Measurements from ENCODE around the gene AP2A2.

The AP2A2 gene

DNA sequence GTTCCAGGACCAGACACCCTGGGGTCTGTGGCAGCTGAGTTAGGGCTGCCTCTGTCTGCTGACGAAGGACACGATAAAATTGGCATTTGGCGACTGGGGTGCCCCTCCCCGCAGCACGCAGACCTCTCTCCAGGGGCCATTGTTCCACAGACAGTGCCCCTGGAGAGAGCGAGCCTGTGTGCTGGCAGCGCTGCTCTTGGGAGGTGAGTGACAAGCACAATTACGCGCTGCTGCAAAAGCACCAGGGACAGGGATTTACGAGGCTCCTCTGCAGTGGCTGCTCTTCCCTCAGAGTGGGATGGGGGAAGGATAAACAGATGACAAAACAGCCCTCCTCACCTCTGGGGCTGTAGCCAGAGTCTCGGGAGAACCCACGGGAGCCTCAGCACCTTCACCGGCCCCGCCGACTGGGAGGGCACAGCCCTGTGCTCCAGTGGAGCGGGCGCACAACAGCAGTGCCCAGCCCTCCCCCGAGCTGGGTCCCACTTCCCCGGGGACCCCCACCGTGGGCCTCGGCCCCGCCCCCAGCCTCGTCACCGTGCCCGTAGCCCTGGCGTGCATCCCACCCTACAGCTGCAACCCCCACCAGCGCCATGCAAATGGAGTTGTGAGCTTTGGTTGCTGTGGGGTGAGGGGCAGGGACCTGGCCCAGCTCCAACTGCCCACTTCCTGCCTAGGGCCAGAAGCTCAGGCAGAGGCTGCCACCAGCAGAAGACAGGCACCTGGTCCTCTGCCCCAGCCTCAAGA is 34.7 kb upstream of the AP2A2 start:
- no peak overlapping the region for H3K27ac Mint-ChIP-seq (ENCODE audit: low read depth)
- H3K27me3 Mint-ChIP-seq: no peaks in the 10 kb centered on the region
- no peak overlapping the region for H3K4me3 Mint-ChIP-seq
- ATAC-seq (replicated peaks; ENCODE audit: extremely low read depth, poor library complexity, severe bottlenecking) (no peak), DNase-seq (ENCODE audit: low spot score in 2 of 2) (no peak)
- H3K4me1 Mint-ChIP-seq: peaks cover 13% of the 10 kb centered on the region
- peaks cover 5% of the 10 kb centered on the region for H3K36me3 Mint-ChIP-seq (ENCODE audit: insufficient read depth)
- H3K9me3 Mint-ChIP-seq: no peaks in the 10 kb centered on the region

DNA sequence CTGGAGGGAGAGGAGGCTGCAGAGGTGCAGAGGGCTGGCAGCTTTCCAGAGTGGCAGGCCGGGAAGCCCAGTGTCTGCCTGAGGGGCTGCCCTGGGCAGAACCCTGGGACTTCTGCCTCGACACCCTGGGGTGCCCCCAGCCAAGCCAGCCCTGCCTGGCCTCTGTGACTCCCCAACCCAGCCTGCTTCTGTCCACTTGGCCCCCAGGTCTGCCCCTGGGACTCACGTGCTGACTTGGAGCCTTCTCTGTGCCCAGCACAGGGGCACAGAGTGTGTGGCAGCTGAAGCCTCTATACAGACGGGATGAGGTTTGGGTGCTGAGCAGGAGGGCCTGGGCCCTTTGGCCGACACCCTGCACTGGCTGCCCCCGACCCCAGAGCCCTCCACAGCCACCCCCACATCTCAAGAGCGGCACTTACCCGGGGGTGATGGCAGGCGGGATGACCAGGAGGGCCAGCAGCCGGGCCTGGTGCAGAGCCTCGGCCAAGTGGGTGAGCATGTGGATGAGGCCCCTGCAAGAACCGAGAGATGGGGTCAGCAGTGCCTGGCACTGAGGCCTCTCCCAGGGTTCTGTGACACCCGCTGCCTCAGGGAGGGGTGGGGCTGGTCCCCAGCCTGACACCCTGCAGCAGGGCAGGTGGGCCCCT is 32.5 kb upstream of the AP2A2 start:
- Mint-ChIP-seq H3K27me3 (no peaks in the 10 kb centered on the region), H3K9me3 (no peaks in the 10 kb centered on the region), H3K4me1 (peaks cover 6% of the 10 kb centered on the region), H3K27ac (ENCODE audit: low read depth) (no peak overlapping the region), H3K36me3 (ENCODE audit: insufficient read depth) (peaks cover 3% of the 10 kb centered on the region), H3K4me3 (no peak overlapping the region)
- ATAC-seq (replicated peaks; ENCODE audit: extremely low read depth, poor library complexity, severe bottlenecking) (no peak), DNase-seq (ENCODE audit: low spot score in 2 of 2) (no peak)

- Mint-ChIP-seq H3K27me3 (no peaks in the 10 kb centered on the region), H3K27ac (ENCODE audit: low read depth) (no peak overlapping the region), H3K36me3 (ENCODE audit: insufficient read depth) (peaks cover 3% of the 10 kb centered on the region), H3K9me3 (no peaks in the 10 kb centered on the region), H3K4me3 (no peak overlapping the region), H3K4me1 (no peaks in the 10 kb centered on the region)
- no peak for DNase-seq (ENCODE audit: low spot score in 2 of 2)
- ATAC-seq (replicated peaks; ENCODE audit: extremely low read depth, poor library complexity, severe bottlenecking): no peak
Measured at GRCh38 chr11:894575-895201, 31.0 kb upstream of the AP2A2 start.

GRCh38 chr11:895331-896110 is 30.1 kb upstream of the AP2A2 start:
- Mint-ChIP-seq H3K9me3 (no peaks in the 10 kb centered on the region), H3K27ac (ENCODE audit: low read depth) (no peak overlapping the region), H3K4me1 (no peaks in the 10 kb centered on the region), H3K27me3 (no peaks in the 10 kb centered on the region), H3K36me3 (ENCODE audit: insufficient read depth) (peaks cover 6% of the 10 kb centered on the region), H3K4me3 (no peak overlapping the region)
- DNase-seq (ENCODE audit: low spot score in 2 of 2): no peak
- no peak for ATAC-seq (replicated peaks; ENCODE audit: extremely low read depth, poor library complexity, severe bottlenecking)

DNA sequence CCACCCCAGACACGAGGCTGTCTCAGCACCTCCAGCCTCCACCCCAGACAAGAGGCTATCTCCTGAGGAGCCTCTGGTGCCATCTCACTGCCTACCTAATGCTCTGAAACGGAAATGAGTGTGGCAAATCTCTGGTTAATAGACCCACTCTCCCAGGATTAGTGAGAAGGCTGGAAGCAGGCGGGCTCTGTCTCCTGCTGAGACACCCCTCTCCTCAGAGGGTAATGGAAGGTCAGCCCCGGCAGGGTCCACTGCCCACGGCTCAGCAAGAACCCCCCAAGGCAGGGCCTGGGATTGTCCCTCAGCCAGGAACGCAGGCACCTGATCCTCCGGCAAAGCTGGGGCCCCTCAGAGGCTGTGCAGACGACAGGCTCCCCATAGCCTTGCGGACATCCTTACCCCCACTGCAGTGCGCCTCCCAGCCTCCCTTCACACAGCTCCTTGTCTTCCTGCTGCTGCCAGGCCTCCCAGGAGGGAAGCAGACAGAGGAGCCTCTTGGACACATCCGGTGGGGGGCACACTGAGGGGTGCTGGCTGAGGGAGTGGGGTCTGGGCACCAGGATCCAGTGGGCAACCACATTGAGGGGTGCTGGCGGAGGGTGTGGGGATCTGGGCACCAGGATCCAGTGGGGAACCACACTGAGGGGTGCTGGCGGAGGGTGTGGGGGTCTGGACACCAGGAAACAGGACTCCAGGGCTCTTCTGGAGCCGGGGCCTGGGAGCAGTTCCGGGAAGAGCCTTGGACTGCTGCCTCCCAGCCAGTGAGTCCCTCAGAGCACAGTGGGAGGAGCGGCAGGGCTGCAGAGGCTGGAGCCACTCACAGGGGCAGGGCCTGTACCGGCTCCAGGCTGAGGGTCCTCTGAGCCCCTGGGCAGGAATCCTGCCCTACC is 28.2 kb upstream of the AP2A2 start:
- Mint-ChIP-seq H3K36me3 (ENCODE audit: insufficient read depth) (peaks cover 9% of the 10 kb centered on the region), H3K9me3 (no peaks in the 10 kb centered on the region), H3K27ac (ENCODE audit: low read depth) (no peak overlapping the region), H3K4me1 (peaks cover 6% of the 10 kb centered on the region), H3K4me3 (no peak overlapping the region), H3K27me3 (no peaks in the 10 kb centered on the region)
- ATAC-seq (replicated peaks; ENCODE audit: extremely low read depth, poor library complexity, severe bottlenecking) (no peak), DNase-seq (ENCODE audit: low spot score in 2 of 2) (no peak)

DNA sequence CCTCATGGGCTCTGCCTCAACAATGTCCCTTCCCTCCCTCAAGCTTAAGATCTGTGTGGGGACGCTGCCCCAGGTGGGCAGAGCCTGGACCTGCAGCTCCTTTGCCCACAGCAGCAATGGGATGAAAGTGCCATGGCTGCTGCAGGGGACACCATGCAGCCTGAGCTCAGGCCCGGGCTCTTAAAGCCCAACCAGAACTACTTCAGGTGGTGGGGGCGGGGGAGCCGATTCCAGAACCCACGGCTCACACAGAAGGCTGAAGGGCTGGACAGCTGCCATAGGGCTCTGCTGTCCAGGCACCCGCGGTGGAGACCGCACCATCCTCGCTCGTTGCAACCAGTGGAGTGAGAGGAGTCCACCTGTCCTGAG is 27.5 kb upstream of the AP2A2 start:
- Mint-ChIP-seq H3K9me3 (no peaks in the 10 kb centered on the region), H3K36me3 (ENCODE audit: insufficient read depth) (peaks cover 10% of the 10 kb centered on the region), H3K27ac (ENCODE audit: low read depth) (no peak overlapping the region), H3K27me3 (no peaks in the 10 kb centered on the region), H3K4me3 (no peak overlapping the region), H3K4me1 (peaks cover 6% of the 10 kb centered on the region)
- ATAC-seq (replicated peaks; ENCODE audit: extremely low read depth, poor library complexity, severe bottlenecking): no peak
- DNase-seq (ENCODE audit: low spot score in 2 of 2): no peak

- no peak overlapping the region for H3K27ac Mint-ChIP-seq (ENCODE audit: low read depth)
Measured at GRCh38 chr11:898540-899190, 27.0 kb upstream of the AP2A2 start.

DNA sequence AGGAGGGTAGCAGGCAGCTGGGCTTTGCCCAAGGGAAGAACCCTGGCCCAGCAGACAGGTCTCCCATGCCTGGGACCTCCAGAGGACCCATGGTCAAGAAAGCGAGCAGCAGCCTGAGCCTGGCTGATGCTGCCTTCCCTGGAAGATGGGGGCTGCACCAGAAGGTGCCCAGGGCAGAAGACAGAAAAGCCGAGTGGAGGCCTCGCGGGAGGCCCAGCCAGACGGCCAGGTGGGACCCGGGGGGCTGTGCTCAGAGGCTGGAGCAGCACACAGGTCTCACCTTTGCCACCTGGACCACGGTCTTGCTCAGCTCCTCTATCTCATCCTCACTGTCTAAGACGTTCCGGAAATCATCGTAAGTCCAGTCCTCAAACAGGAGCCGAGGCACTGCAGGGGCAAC is 25.9 kb upstream of the AP2A2 start:
- Mint-ChIP-seq H3K9me3 (no peaks in the 10 kb centered on the region), H3K4me3 (no peak overlapping the region), H3K27me3 (no peaks in the 10 kb centered on the region), H3K4me1 (peaks cover 6% of the 10 kb centered on the region), H3K36me3 (ENCODE audit: insufficient read depth) (peaks cover 12% of the 10 kb centered on the region), H3K27ac (ENCODE audit: low read depth) (no peak overlapping the region)
- DNase-seq (ENCODE audit: low spot score in 2 of 2) (no peak), ATAC-seq (replicated peaks; ENCODE audit: extremely low read depth, poor library complexity, severe bottlenecking) (no peak)

More at GRCh38 chr11:898540-899190, 27.0 kb upstream of the AP2A2 start:
- DNase-seq (ENCODE audit: low spot score in 2 of 2): no peak
- H3K27me3 Mint-ChIP-seq: no peaks in the 10 kb centered on the region
- H3K9me3 Mint-ChIP-seq: no peaks in the 10 kb centered on the region
- no peak for ATAC-seq (replicated peaks; ENCODE audit: extremely low read depth, poor library complexity, severe bottlenecking)
- H3K4me1 Mint-ChIP-seq: peaks cover 6% of the 10 kb centered on the region
- peaks cover 10% of the 10 kb centered on the region for H3K36me3 Mint-ChIP-seq (ENCODE audit: insufficient read depth)
- no peak overlapping the region for H3K4me3 Mint-ChIP-seq

GRCh38 chr11:900545-900944 is 25.1 kb upstream of the AP2A2 start:
- Mint-ChIP-seq H3K4me3 (no peak overlapping the region), H3K9me3 (no peaks in the 10 kb centered on the region), H3K27ac (ENCODE audit: low read depth) (no peak overlapping the region), H3K4me1 (peaks cover 6% of the 10 kb centered on the region), H3K27me3 (no peaks in the 10 kb centered on the region), H3K36me3 (ENCODE audit: insufficient read depth) (peaks cover 12% of the 10 kb centered on the region)
- ATAC-seq (replicated peaks; ENCODE audit: extremely low read depth, poor library complexity, severe bottlenecking) (no peak), DNase-seq (ENCODE audit: low spot score in 2 of 2) (no peak)

DNA sequence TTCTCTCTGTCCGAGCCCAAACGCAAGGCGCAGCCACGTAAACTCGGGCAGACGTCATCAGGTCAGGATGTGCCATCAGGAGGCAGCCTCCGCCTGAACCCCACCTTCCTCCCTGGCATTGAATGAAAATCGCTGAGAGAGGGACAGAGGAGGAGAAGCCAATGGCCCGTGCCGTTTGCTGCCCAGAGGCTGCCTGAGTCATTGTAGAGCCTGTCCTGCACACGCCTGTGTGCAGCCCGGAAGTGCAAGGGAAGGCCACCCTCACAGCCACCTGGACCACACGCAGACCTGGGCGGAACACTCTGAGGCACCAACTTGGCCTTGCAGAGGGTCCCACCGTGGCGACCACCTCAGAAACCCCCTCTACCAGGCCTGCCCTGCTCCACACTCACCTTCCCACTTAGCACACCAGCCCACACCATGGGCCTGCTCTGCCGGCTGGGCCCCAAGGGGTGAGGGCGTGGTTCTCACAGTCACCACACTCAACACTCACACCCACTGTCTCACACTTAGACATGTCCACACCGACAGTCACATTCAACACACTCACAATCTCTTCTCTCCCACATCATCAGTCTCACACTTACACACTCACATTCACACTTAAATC is 24.1 kb upstream of the AP2A2 start:
- ATAC-seq (replicated peaks; ENCODE audit: extremely low read depth, poor library complexity, severe bottlenecking) (no peak), DNase-seq (ENCODE audit: low spot score in 2 of 2) (no peak)
- Mint-ChIP-seq H3K9me3 (no peaks in the 10 kb centered on the region), H3K4me3 (no peak overlapping the region), H3K36me3 (ENCODE audit: insufficient read depth) (peaks cover 12% of the 10 kb centered on the region), H3K4me1 (peaks cover 6% of the 10 kb centered on the region), H3K27ac (ENCODE audit: low read depth) (no peak overlapping the region), H3K27me3 (no peaks in the 10 kb centered on the region)

GRCh38 chr11:904380-904779 is 21.3 kb upstream of the AP2A2 start:
- Mint-ChIP-seq H3K27me3 (no peaks in the 10 kb centered on the region), H3K4me1 (peaks cover 21% of the 10 kb centered on the region), H3K9me3 (no peaks in the 10 kb centered on the region), H3K4me3 (no peak overlapping the region), H3K27ac (ENCODE audit: low read depth) (no peak overlapping the region), H3K36me3 (ENCODE audit: insufficient read depth) (peaks cover 14% of the 10 kb centered on the region)
- DNase-seq (ENCODE audit: low spot score in 2 of 2): no peak
- ATAC-seq (replicated peaks; ENCODE audit: extremely low read depth, poor library complexity, severe bottlenecking): no peak
